ENCODE measurements around the gene KCNK3.

KCNK3 gene

GRCh38 chr2:26780203-26780760, 87.8 kb downstream of the KCNK3 start:
- Histone ChIP-seq H3K4me3 (ENCODE audit: low read length) (no peak overlapping the region), H3K27me3 (ENCODE audit: low read depth, low read length) (no peaks in the 10 kb centered on the region), H2AFZ (ENCODE audit: low read depth, low read length) (no peak overlapping the region), H3K79me2 (ENCODE audit: low read length) (no peaks in the 10 kb centered on the region), H3K4me1 (ENCODE audit: low read length) (peaks cover 5% of the 10 kb centered on the region; the same call in 1 of the 2 replicates), H3K36me3 (replicated peaks; ENCODE audit: low read depth, low read length) (peaks cover 18% of the 10 kb centered on the region), H3K4me2 (ENCODE audit: low read length) (no peak overlapping the region), H3K27ac (ENCODE audit: low read length) (no peak overlapping the region), H4K20me1 (ENCODE audit: insufficient read depth, low read length) (no peaks in the 10 kb centered on the region), H3K9me3 (ENCODE audit: insufficient read depth, low read length) (no peaks in the 10 kb centered on the region), H3K9ac (ENCODE audit: low read length) (no peak overlapping the region)
- TF ChIP-seq EZH2phosphoT487 (IDR thresholded peaks at IDR 0.05; ENCODE audit: low read depth) = no peak
- no peak for TF ChIP-seq CTCF (IDR thresholded peaks at IDR 0.05; ENCODE audit: low read depth, low read length)

Measured in OCI-LY3 (cell line).